Stimulated activated CD8-positive, alpha-beta memory T cell treated with anti-CD3 and anti-CD28 coated beads, Interleukin-15, amount 100 ng/mL, for 24 hours (primary cell): ENCODE data around the gene SYNGR1.
"Not testable (repeated sequence)": the region's sequence is repeated elsewhere in the genome, so short reads cannot be mapped to it uniquely, and the experiment has no call there.

Experiments used
- DNase-seq: peaks from one replicate; pipeline ENCODE4 v3.0.0-alpha.2; 2020; ENCODE audit warnings: low read depth

The SYNGR1 gene

GRCh38 chr22:39317084-39317774 is 32.6 kb upstream of the SYNGR1 start:
- DNase-seq = no peak

DNA sequence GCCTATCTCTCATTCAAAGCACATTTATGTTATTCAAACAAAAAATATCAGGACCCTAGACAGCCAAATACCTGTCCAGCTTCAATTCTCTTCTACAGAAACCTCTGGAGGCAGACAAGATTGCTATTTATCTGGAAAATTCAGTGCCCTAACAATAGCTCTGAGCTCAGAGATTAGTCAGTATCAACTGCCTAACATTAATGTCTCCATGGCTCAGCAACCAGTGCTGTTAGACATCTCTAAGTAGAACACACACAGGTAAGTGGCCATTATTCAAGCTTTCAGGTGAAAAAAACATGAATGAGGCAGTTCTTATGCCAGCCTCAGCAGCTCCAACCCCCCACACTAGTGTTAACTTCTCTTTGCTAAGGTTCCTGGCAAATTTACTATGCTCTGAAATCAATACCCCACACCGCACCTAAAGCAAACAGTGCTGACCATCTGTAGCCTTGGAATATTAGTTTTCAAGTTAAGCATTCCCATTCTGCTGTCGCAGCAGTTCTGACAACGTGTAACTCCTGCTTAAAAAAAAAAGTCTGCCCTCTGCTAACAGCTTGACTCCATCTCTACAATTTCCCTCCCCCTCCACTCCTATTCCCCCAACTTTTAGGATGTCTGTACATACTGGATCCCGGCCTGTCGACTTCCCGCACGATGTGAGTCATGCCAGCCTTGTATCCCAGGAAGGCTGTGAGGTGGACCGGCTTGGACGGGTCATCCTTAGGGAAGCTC is 31.9 kb upstream of the SYNGR1 start:
- no peak for DNase-seq

GRCh38 chr22:39318507-39319283 is 31.1 kb upstream of the SYNGR1 start:
- DNase-seq = no peak

- peak; percentile 97 for DNase-seq
Observed at GRCh38 chr22:39319284-39320022, 30.3 kb upstream of the SYNGR1 start, which contains the start of gene RPL3. RPL3 (minus strand) TSS chr22:39319623; CDS start chr22:39319597, 26 bp downstream.

DNA sequence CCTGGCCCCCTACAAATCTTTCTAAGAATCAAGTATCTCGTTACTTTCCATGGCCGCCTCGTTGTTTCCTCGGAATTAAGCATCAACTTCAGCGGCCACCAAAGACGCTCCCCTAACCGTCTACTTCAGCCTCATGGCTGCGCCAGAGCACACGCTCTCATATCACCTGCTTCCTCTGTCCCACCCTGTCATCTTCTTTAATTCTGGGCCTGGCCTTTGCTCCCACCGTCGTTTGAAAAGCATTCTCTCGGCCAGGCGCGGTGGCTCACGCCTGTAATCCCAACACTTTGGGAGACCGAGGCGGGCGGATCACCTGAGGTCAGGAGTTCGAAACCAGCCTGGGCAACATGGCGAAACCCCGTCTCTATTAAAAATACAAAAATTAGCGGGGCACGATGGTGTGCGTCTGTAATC is 29.2 kb upstream of the SYNGR1 start:
- DNase-seq = not testable (repeated sequence)

GRCh38 chr22:39325392-39325932 is 24.3 kb upstream of the SYNGR1 start:
- no peak for DNase-seq

GRCh38 chr22:39327995-39328754 is 21.6 kb upstream of the SYNGR1 start:
- no peak for DNase-seq

DNA sequence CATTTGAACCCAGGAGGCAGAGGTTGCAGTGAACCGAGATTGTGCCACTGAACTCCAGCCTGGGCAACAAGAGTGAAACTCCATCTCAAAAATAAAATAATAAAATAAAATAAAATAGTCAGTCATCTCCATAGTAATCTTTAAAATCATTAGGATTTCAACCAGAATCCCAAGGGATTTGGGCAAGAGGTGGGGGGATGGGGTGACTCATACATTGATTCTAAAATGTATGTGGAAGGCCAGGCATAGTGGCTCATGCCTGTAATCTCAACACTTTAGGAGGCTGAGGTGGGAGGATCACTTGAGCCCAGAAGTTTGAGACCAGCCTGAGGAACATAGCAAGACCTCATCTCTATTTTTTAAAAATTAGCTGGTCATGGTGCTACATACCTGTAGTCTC is 19.2 kb upstream of the SYNGR1 start:
- not testable (repeated sequence) for DNase-seq

DNA sequence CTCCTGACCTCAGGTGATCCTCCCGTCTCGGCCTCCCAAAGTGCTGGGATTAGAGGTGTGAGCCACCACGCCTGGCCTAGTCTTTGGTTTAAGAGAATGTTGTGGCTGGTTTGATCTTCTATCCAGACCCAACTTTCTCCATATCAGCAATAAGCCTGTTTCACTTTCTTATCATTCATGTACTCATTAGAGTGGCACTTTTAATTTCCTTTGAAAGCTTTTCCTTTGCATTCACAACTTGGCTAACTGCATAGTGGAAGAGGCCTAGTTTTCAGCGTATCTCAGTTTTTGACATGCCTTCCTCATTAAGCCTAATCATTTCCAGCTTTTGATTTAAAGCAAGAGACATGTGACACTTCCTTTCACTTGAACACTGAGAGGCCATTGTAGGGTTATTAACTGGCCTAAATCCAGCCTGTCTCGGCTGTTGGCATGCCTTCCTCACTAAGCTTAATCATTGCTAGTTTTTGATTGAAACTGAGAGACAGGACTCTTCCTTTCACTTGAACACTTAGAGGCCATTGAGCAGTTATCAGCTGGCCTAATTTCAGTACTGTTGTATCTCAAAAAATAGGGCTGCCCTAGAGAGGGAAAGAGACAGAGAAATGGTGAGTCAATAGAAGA is 17.2 kb upstream of the SYNGR1 start:
- DNase-seq = no peak

DNA sequence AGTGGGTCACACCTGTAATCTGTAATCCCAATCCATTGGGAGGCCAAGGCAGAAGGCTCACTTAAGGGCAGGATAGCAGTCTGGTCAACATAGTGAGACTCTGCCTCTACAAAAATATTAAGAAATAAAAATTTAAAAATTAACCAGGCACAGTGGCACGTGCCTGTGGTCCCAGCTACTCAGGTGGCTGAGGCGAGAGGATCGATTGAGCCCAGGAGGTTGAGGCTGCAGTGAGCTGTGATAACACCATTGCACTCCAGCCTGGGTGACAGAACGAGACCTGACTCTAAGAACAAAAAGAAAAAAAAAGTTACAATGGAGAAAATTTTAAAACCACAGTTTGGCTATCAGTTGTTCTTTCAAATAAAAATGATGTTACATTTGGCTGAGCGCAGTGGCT is 13.4 kb upstream of the SYNGR1 start:
- DNase-seq = no peak

DNA sequence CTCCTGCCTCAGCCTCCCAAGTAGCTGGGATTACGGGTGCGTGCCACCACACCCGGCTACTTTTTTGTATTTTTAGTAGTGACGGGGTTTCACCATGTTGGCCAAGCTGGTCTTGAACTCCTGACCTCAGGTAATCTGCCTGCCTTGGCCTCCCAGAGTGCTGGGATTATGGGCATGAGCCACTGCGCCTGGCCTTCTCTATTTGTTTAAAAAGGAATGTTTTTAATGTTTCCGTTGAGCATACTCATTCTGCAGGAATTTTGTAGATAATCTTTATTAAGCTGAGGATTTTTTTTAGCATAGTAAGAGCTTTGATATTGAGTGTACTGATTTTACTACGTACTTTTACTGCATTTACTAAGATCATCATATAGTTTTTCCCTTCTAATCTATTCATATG is 10.0 kb upstream of the SYNGR1 start:
- not testable (repeated sequence) for DNase-seq

GRCh38 chr22:39341179-39341578 is 8.6 kb upstream of the SYNGR1 start:
- DNase-seq = no peak

- no peak for DNase-seq
Observed at GRCh38 chr22:39343259-39344045, 6.3 kb upstream of the SYNGR1 start.

DNA sequence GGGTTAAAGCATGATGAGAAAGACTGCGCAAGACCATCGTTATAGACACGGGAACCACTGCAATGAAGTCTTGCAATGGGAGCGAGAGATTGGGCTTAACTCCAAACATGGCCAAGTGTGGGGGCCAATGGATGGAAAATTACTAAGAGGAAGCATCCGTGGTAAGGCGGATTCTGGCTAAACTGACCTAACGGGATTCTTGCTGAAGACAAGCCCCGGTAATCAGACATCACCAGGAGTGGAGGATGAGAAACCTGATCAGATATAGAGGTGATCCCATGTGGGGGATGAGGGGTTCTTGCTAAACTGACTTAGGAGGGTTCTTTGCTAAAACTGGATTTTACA is 5.8 kb upstream of the SYNGR1 start:
- DNase-seq = no peak

DNA sequence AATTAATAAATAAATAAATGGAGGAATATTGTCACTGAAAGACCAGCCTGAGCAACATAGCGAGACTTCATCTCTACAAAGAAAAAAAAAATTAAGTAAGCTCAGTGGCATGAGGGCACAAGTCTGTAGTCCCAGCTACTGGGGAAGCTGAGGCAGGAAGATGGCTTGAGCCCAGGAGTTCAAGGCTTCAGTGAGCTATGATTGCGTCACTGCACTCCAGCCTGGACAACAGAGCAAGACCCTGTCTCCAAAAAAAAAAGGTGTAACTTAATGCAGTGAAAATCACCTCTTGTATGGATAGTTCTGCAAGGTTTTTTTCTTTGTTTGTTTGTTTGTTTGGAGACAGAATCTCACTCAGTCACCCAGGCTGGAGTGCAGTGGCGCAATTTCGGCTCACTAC is 4.6 kb upstream of the SYNGR1 start:
- DNase-seq = no peak

- DNase-seq = no peak
Observed at GRCh38 chr22:39348909-39349505, 784 bp upstream of the SYNGR1 start.

DNA sequence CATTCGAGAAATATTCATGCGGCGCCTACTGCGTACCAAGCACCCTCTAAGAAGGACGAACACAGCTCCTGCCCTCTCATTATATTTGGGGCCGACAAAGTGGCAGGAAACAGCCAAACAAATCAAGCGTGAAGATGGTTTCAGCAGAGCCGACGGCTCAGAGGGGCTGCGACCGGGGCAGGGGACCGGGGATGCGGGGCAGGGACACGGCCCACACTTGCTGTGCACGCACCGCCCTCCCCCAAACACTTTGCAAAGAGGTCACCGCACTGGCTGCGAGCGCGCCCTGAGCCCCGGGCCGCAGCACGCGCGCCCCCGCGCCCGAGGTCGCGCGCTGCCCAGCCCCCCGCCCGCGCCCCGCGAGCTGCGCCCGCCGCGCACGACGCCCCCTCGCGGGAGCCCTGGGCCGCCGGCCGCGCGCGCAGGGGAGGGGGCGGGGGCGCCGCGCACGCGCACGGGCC is 255 bp upstream of the SYNGR1 start:
- DNase-seq = no peak

DNA sequence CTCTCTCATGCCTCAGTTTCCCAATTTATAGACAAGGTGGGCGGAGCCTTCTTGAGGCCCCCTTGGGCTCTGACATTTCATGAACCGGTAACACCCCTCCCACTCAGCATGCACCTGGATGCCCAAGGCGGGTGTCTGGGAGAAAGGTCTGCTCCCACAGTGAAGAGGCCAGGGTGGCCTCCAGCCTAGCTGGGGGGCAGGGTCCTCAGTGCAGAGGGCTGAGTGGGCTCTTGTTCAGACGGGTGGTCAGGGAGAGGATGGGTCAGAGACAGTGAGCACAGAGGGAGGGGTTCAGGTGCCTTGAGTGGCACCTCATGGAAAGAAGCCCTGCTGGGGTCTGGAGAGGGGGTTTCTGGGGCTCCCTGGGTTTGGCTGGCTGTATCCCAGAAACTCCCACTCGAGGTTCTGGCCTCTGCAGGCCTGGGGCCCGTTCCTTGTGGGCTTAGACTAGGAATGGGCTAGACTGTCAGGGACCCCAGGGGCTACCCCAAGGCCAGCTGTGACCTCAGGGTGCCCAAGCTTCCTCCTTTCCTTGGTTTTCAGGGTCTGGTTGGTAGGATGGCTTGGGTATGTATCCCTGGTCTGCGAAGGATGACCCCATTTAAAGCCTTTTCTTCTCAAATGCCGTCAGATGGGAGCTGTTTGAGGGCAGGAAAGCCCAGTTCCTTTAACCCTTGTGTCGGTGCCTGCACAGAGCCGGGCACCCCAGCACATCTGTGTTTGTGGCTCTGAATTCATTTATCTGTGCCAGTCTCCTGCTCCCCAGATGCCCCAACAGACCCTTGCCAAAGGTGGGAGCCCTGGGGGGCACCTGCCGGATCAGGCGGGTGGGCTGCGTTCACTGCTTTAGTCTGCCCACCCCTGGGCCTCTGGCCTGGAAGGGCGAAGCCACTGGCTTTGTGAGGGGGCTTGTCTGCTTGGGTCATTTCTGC is 1.2 kb downstream of the SYNGR1 start:
- no peak for DNase-seq
